Astrocyte (in vitro differentiated cells and primary cell): ENCODE results near the gene CCDC159. TPM values are rescaled to one million over a fixed set of nuclear protein-coding genes. Genes with fewer than 3 reads are reported as not detected.

Experiments
- DNase-seq: peaks from one replicate; pipeline ENCODE4 v3.0.0-alpha.2; 2010; ENCODE audit warnings: low read depth
- FAIRE-seq: peaks from 2 replicates; lab custom pipeline; 2011; peaks lifted over from hg19 to GRCh38; lab: Jason Lieb, UNC
- H2AFZ ChIP-seq: 2 replicates; pipeline ENCODE4 v1.6.0; 2012; ENCODE audit warnings: low read depth, low read length, inconsistent platforms
- H3K27ac ChIP-seq: 2 replicates; pipeline ENCODE4 v1.5.1; 2011; ENCODE audit warnings: low read depth, low read length, inconsistent platforms
- H3K27me3 ChIP-seq: 2 replicates; pipeline ENCODE4 v1.6.0; 2011; ENCODE audit warnings: low read length, inconsistent platforms; ENCODE audit not compliant: insufficient read depth
- H3K36me3 ChIP-seq: 2 replicates; pipeline ENCODE4 v1.5.1; 2011; ENCODE audit warnings: low read length, inconsistent platforms; ENCODE audit not compliant: insufficient read depth
- H3K4me1 ChIP-seq: 2 replicates; pipeline ENCODE4 v1.5.1; 2011; ENCODE audit warnings: low read length, inconsistent platforms; ENCODE audit not compliant: insufficient read depth
- H3K4me2 ChIP-seq: 2 replicates; pipeline ENCODE4 v1.6.0; 2012; ENCODE audit warnings: low read length, inconsistent platforms
- H3K4me3 ChIP-seq: 2 replicates; pipeline ENCODE4 v1.5.1; 2011; ENCODE audit warnings: low read depth, mild to moderate bottlenecking, low read length, inconsistent platforms; ENCODE audit not compliant: insufficient read depth
- H3K79me2 ChIP-seq: 2 replicates; pipeline ENCODE4 v1.6.0; 2012; ENCODE audit warnings: mild to moderate bottlenecking, low read length, inconsistent platforms; ENCODE audit not compliant: insufficient read depth
- H3K9ac ChIP-seq: 2 replicates; pipeline ENCODE4 v1.6.0; 2012; ENCODE audit warnings: mild to moderate bottlenecking, low read length, inconsistent platforms
- H3K9me3 ChIP-seq: 2 replicates; pipeline ENCODE4 v1.5.1; 2012; ENCODE audit warnings: low read depth, mild to moderate bottlenecking, low read length, inconsistent platforms; ENCODE audit not compliant: insufficient read depth
- H4K20me1 ChIP-seq: 2 replicates; pipeline ENCODE4 v1.6.0; 2012; ENCODE audit warnings: low read length, inconsistent platforms; ENCODE audit not compliant: insufficient read depth
- H3K27ac Mint-ChIP-seq: one replicate; pipeline ENCODE4 v1.8.0; 2021; ENCODE audit warnings: mild to moderate bottlenecking, mixed read lengths; ENCODE audit not compliant: unreplicated experiment
- H3K27me3 Mint-ChIP-seq: one replicate; pipeline ENCODE4 v1.8.0; 2021; ENCODE audit warnings: low read depth, mixed read lengths; ENCODE audit not compliant: unreplicated experiment
- H3K36me3 Mint-ChIP-seq: one replicate; pipeline ENCODE4 v1.8.0; 2021; ENCODE audit warnings: low read depth, mixed read lengths; ENCODE audit not compliant: unreplicated experiment
- H3K4me1 Mint-ChIP-seq: one replicate; pipeline ENCODE4 v1.8.0; 2021; ENCODE audit warnings: low read depth, mixed read lengths; ENCODE audit not compliant: unreplicated experiment
- H3K4me3 Mint-ChIP-seq: one replicate; pipeline ENCODE4 v1.8.0; 2021; ENCODE audit warnings: mild to moderate bottlenecking, moderate library complexity, mixed read lengths; ENCODE audit not compliant: unreplicated experiment
- H3K9me3 Mint-ChIP-seq: one replicate; pipeline ENCODE4 v1.8.0; 2021; ENCODE audit warnings: mild to moderate bottlenecking, mixed read lengths; ENCODE audit not compliant: unreplicated experiment
- EZH2 ChIP-seq: IDR thresholded peaks from 2 replicates; pipeline ENCODE4 v1.6.1; 2012; ENCODE audit warnings: mild to moderate bottlenecking, low read length, inconsistent platforms; ENCODE audit not compliant: insufficient read depth
- total RNA-seq: library from RNA; stranded (reverse); gene quantifications from 2 replicates; pipeline ENCODE4 v1.2.1, GENCODE V29; 2021
- TF ChIP-seq, protein P1 (sequence below): IDR thresholded peaks from 2 replicates; pipeline ENCODE4 v1.5.1; 2011; ENCODE audit warnings: low read depth, mild to moderate bottlenecking, inconsistent platforms, low read length, moderate library complexity; ENCODE audit not compliant: insufficient read depth

The CCDC159 gene
- total RNA-seq, 1 donor from 2014 or later: 11.8 TPM

DNA sequence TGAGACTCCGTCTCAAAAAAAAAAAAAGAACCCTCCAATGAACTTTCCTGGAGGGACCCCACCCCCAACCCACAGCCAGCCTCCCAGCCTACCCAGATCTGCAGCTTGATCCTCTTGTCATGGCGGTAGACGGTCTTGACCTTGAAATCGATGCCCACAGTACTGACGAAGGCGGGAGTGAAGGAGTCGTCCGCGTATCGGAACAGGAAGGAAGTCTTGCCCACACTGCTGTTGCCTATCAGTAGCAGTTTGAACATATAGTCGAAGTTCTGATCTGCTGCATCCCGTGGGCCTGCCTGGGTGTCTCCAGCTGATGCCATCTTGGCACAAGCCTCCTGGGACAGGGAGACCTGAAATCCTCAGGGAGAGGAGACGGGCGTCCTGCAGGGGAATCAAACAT, 9.2 kb upstream of the CCDC159 start:
- no peaks in the 10 kb centered on the region for H3K79me2 ChIP-seq
- no peaks in the 10 kb centered on the region for H4K20me1 ChIP-seq
- H3K4me3 ChIP-seq: no peak overlapping the region
- no peaks in the 10 kb centered on the region for H3K27me3 ChIP-seq
- H3K4me1 ChIP-seq: peaks cover 5% of the 10 kb centered on the region
- Mint-ChIP-seq H3K36me3 (peaks cover 16% of the 10 kb centered on the region), H3K4me3 (no peak overlapping the region), H3K9me3 (peaks cover 4% of the 10 kb centered on the region), H3K27me3 (no peaks in the 10 kb centered on the region), H3K27ac (no peak overlapping the region), H3K4me1 (peaks cover 4% of the 10 kb centered on the region)
- H2AFZ ChIP-seq: no peak overlapping the region
- no peaks in the 10 kb centered on the region for H3K36me3 ChIP-seq
- FAIRE-seq (no peak), DNase-seq (no peak)
- no peak overlapping the region for H3K9ac ChIP-seq
- H3K9me3 ChIP-seq: no peaks in the 10 kb centered on the region
- no peak overlapping the region for H3K27ac ChIP-seq
- TF ChIP-seq, protein P1, sequence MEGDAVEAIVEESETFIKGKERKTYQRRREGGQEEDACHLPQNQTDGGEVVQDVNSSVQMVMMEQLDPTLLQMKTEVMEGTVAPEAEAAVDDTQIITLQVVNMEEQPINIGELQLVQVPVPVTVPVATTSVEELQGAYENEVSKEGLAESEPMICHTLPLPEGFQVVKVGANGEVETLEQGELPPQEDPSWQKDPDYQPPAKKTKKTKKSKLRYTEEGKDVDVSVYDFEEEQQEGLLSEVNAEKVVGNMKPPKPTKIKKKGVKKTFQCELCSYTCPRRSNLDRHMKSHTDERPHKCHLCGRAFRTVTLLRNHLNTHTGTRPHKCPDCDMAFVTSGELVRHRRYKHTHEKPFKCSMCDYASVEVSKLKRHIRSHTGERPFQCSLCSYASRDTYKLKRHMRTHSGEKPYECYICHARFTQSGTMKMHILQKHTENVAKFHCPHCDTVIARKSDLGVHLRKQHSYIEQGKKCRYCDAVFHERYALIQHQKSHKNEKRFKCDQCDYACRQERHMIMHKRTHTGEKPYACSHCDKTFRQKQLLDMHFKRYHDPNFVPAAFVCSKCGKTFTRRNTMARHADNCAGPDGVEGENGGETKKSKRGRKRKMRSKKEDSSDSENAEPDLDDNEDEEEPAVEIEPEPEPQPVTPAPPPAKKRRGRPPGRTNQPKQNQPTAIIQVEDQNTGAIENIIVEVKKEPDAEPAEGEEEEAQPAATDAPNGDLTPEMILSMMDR: no peak
- TF ChIP-seq EZH2: no peak
- no peak overlapping the region for H3K4me2 ChIP-seq

DNA sequence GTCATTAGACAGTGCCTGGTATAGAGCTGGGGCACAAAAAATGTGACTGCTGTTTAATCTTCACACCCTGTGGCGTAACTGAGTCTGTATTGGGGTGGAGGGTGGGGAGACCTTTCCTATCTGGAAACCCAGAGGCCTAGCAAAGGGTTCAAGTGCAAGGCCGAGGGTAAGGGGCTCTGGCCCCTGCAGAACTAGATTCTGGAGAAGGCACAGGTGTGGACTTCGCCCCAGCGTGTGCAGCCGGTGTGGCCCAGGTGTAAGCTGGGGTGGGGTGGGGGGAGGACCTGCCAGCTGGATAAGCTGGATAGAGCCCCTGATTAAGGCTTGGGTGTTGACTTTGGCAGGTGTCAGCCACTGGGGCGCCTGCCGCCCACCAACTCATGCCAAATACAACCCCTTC, 8.2 kb upstream of the CCDC159 start:
- Histone ChIP-seq H3K27ac (no peak overlapping the region), H2AFZ (no peak overlapping the region), H3K4me3 (no peak overlapping the region), H3K36me3 (no peaks in the 10 kb centered on the region), H3K9me3 (no peaks in the 10 kb centered on the region), H3K79me2 (no peaks in the 10 kb centered on the region), H4K20me1 (peaks cover 5% of the 10 kb centered on the region), H3K4me1 (peaks cover 5% of the 10 kb centered on the region), H3K27me3 (no peaks in the 10 kb centered on the region), H3K4me2 (no peak overlapping the region), H3K9ac (no peak overlapping the region)
- Mint-ChIP-seq H3K9me3 (peaks cover 4% of the 10 kb centered on the region), H3K4me3 (peak overlapping the region; percentile 76), H3K27ac (no peak overlapping the region), H3K4me1 (peaks cover 4% of the 10 kb centered on the region), H3K27me3 (no peaks in the 10 kb centered on the region), H3K36me3 (peaks cover 16% of the 10 kb centered on the region)
- TF ChIP-seq, protein P1: no peak
- TF ChIP-seq EZH2: no peak
- FAIRE-seq: no peak
- DNase-seq: no peak

DNA sequence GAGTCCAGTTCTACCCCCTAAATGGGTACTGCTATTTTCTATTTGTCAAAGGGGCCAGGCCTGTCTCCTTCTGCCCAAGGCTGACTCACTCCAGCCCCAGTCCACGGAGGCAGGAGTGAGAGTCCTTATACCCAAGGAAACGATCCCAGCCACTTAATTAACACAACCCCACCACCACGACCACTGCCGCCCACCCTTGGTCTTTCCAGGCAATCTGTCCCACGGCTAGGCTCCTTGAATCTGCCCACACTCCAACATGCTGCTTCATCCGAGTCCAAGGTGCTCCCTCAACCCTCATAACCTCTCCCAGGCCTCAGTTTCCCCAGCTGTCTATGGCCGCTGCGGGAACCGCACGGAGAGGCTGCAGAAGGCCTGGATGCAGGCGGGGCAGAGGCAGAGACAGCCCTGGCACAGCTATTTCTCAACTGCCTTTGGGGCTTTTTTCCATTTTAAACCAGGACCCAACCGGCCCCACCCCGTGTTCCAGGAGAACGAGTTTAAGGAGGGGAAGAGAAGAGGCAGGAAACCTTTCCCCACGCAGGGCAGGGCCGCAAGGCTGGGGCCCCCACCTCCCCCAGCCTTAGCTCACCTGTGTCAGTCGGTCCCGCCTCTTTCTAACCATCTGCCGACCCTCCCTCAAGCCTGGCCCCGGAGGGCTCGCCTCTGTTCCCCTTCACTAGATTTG, 7.6 kb upstream of the CCDC159 start:
- H3K27me3 ChIP-seq: no peaks in the 10 kb centered on the region
- no peak overlapping the region for H3K9ac ChIP-seq
- H3K27ac Mint-ChIP-seq: no peak overlapping the region
- peaks cover 8% of the 10 kb centered on the region for H4K20me1 ChIP-seq
- peaks cover 4% of the 10 kb centered on the region for H3K4me1 Mint-ChIP-seq
- H2AFZ ChIP-seq: peak overlapping the region; percentile 58
- H3K36me3 ChIP-seq: no peaks in the 10 kb centered on the region
- H3K4me3 Mint-ChIP-seq: peak overlapping the region; percentile 76
- H3K36me3 Mint-ChIP-seq: peaks cover 16% of the 10 kb centered on the region
- H3K4me2 ChIP-seq: peak overlapping the region; percentile 74
- H3K27me3 Mint-ChIP-seq: no peaks in the 10 kb centered on the region
- peaks cover 4% of the 10 kb centered on the region for H3K9me3 Mint-ChIP-seq
- H3K27ac ChIP-seq: no peak overlapping the region
- DNase-seq: no peak
- H3K4me1 ChIP-seq: peaks cover 5% of the 10 kb centered on the region
- H3K9me3 ChIP-seq: no peaks in the 10 kb centered on the region
- TF ChIP-seq, protein P1: no peak
- TF ChIP-seq EZH2: no peak
- no peak for FAIRE-seq
- H3K4me3 ChIP-seq: peak overlapping the region; percentile 23
- H3K79me2 ChIP-seq: no peaks in the 10 kb centered on the region
